ENCODE results near the gene RDH11. TPM values are rescaled to one million over a fixed set of nuclear protein-coding genes. Genes with fewer than 3 reads are reported as not detected.
"Not testable (repeated sequence)": the region's sequence is repeated elsewhere in the genome, so short reads cannot be mapped to it uniquely, and the experiment has no call there.

RDH11 gene
- total RNA-seq, 4 donors from 2014 or later: 39.3 to 70.2 (median 58.8) TPM

DNA sequence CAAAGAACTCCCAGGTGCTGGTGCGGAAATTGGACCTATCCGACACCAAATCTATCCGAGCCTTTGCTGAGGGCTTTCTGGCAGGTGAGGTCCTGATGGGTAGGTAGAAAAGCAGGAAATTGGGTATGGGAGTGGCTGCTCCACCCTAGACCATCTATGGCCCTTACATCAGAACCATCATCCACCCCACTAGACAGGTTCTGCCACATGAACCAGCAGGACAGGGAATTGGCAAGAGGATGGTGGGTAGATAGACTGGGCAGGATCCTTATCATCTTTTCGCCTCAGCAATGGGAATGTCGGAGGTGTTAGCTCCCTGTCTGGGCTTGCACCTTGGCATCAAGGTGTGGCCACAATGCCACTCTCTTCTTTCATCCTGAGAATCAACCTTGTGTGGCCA is 29.6 kb upstream of the RDH11 start:
- H3K4me3 ChIP-seq: no peak overlapping the region
- peaks cover 32% of the 10 kb centered on the region for H3K4me1 ChIP-seq
- no peaks in the 10 kb centered on the region for H3K9me3 ChIP-seq
- 54% methylated on average over 4 of the region's 5 CpGs for WGBS
- no peak for DNase-seq (ENCODE audit: low spot score in 2 of 2)
- no peaks in the 10 kb centered on the region for H3K27me3 ChIP-seq
- TF ChIP-seq, protein P1, sequence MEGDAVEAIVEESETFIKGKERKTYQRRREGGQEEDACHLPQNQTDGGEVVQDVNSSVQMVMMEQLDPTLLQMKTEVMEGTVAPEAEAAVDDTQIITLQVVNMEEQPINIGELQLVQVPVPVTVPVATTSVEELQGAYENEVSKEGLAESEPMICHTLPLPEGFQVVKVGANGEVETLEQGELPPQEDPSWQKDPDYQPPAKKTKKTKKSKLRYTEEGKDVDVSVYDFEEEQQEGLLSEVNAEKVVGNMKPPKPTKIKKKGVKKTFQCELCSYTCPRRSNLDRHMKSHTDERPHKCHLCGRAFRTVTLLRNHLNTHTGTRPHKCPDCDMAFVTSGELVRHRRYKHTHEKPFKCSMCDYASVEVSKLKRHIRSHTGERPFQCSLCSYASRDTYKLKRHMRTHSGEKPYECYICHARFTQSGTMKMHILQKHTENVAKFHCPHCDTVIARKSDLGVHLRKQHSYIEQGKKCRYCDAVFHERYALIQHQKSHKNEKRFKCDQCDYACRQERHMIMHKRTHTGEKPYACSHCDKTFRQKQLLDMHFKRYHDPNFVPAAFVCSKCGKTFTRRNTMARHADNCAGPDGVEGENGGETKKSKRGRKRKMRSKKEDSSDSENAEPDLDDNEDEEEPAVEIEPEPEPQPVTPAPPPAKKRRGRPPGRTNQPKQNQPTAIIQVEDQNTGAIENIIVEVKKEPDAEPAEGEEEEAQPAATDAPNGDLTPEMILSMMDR (IDR thresholded peaks at IDR 0.05): no peak
- TF ChIP-seq POLR2AphosphoS5 (IDR thresholded peaks at IDR 0.05): peak in 2 of 3 donors; percentile 18 to 29
- no peak overlapping the region for H3K27ac ChIP-seq
- H3K36me3 ChIP-seq: no peaks in the 10 kb centered on the region

DNA sequence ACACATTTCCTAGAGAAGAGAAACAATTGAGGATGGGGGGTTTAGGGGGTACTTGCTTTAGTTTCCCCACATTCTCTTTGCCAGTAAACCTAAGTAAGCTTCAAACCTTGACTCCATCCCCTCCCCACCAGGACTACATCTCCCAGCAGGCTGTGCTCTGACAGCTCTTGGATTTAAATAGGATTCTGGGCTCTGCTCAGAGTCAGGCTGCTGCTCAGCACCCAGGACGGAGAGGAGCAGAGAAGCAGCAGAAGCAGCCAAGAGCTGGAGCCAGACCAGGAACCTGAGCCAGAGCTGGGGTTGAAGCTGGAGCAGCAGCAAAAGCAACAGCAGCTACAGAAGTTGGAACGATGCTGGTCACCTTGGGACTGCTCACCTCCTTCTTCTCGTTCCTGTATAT is 26.7 kb upstream of the RDH11 start:
- H3K4me1 ChIP-seq: peaks cover 20% of the 10 kb centered on the region
- no peaks in the 10 kb centered on the region for H3K9me3 ChIP-seq
- TF ChIP-seq POLR2A (IDR thresholded peaks at IDR 0.05): no peak
- no peaks in the 10 kb centered on the region for H3K27me3 ChIP-seq
- no peak for DNase-seq (ENCODE audit: low spot score in 2 of 2)
- H3K36me3 ChIP-seq: no peaks in the 10 kb centered on the region
- peak overlapping the region; percentile 30 for H3K4me3 ChIP-seq
- no peak overlapping the region for H3K27ac ChIP-seq
- 26% methylated on average over 3 of the region's 3 CpGs for WGBS

DNA sequence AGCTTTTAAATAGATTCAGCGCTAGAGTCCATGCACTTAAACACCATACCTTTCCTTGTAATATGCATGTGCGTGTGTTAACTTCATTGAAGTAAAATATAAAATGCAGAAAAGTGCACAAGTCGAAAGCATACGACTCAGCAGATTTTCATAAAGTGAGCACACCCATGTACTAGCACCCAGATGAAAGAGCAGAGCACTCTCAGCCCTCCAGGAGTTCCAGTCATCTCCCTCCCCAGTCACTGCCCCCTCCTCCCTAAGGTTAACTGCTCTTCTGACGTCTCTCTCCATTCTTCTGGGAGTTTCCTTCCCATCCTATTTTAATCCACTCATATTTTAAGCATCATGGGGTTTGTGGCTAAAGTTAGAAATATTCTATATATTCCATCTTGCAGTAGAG is 26.3 kb upstream of the RDH11 start:
- no peaks in the 10 kb centered on the region for H3K27me3 ChIP-seq
- TF ChIP-seq EP300 (IDR thresholded peaks at IDR 0.05) (no peak), POLR2AphosphoS5 (IDR thresholded peaks at IDR 0.05) (no peak), POLR2A (IDR thresholded peaks at IDR 0.05) (no peak)
- TF ChIP-seq, protein P1 (IDR thresholded peaks at IDR 0.05): no peak
- no peak overlapping the region for H3K4me3 ChIP-seq
- no peaks in the 10 kb centered on the region for H3K36me3 ChIP-seq
- DNase-seq (ENCODE audit: low spot score in 2 of 2): no peak
- H3K4me1 ChIP-seq: peaks cover 20% of the 10 kb centered on the region
- no peak overlapping the region for H3K27ac ChIP-seq
- no peaks in the 10 kb centered on the region for H3K9me3 ChIP-seq
- 46% methylated on average over 5 of the region's 5 CpGs for WGBS

DNA sequence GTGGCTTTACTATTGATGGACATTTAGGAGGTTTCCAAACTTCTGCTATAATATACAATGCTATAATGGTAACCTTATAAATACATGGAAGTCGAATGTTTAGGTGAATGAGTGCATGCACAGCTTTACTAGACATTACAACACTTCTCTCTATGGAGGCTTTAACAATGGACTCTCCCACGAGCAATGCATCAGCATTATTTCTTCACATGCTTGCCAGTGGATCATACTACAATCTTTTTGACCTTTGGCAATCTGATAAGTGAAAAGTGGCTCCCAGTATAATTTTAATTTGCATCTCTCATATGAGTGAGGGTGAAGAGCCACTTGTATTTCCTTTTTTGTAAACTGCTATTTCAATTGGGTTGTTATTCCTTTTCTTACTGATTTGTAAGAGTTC is 24.3 kb upstream of the RDH11 start:
- Histone ChIP-seq H3K36me3 (no peaks in the 10 kb centered on the region), H3K4me3 (no peak overlapping the region), H3K27me3 (no peaks in the 10 kb centered on the region), H3K9me3 (no peaks in the 10 kb centered on the region), H3K4me1 (peaks cover 17% of the 10 kb centered on the region), H3K27ac (no peak overlapping the region)
- no peak for TF ChIP-seq EP300 (IDR thresholded peaks at IDR 0.05)
- no peak for TF ChIP-seq POLR2AphosphoS5 (IDR thresholded peaks at IDR 0.05)
- TF ChIP-seq, protein P1 (IDR thresholded peaks at IDR 0.05): no peak
- no peak for TF ChIP-seq POLR2A (IDR thresholded peaks at IDR 0.05)
- DNase-seq (ENCODE audit: low spot score in 2 of 2): no peak
- WGBS: 45% methylated on average over 2 of the region's 2 CpGs

DNA sequence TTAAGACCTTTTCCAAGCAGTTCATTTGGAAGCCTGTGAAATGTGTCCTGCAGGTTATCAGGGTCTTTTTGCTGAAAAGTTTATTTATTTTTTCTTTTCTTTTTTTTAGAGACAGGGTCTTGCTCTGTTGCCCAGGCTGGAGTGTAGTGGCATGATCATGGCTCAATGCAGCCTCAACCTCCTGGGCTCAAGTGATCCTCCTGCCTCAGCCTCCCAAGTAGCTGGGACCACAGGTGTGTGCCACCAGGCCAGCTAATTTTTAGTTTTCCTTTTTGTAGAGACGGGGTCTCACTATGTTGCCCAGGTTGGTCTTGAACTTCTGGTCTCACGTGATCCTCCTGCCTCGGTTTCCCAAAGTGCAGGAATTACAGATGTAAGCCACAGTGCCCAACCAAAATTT is 23.8 kb upstream of the RDH11 start:
- H3K4me3 ChIP-seq; H3K27me3 ChIP-seq; H3K9me3 ChIP-seq; DNase-seq (ENCODE audit: low spot score in 2 of 2); H3K36me3 ChIP-seq; H3K27ac ChIP-seq: not testable (repeated sequence)
- 93% methylated on average over 3 of the region's 3 CpGs for WGBS
- H3K4me1 ChIP-seq: peaks cover 15% of the 10 kb centered on the region

DNA sequence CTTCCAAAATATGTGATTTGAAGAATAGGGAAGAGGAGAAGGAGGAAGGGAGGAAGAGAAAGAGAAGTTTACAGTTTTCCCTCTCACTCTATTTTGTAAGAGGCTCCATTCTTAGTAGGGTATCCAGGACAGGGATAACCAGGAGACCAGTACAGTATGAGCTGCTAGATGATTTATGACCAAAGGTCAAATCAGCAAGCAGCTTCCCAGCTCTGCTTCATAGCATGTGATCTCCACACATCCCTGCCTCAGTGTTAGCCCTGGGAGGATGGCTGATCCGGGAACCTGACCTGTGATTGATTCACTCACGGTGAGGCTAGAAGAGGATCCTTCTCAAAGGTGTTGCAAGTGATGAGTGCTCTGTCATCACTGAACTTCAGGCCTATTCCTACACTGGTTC is 22.7 kb upstream of the RDH11 start:
- Histone ChIP-seq H3K36me3 (no peaks in the 10 kb centered on the region), H3K27me3 (no peaks in the 10 kb centered on the region), H3K4me1 (peaks cover 15% of the 10 kb centered on the region), H3K4me3 (no peak overlapping the region), H3K9me3 (no peaks in the 10 kb centered on the region), H3K27ac (no peak overlapping the region)
- TF ChIP-seq, protein P1 (IDR thresholded peaks at IDR 0.05): no peak
- TF ChIP-seq POLR2A (IDR thresholded peaks at IDR 0.05): no peak
- no peak for TF ChIP-seq EP300 (IDR thresholded peaks at IDR 0.05)
- no peak for TF ChIP-seq POLR2AphosphoS5 (IDR thresholded peaks at IDR 0.05)
- no peak for DNase-seq (ENCODE audit: low spot score in 2 of 2)
- 73% methylated on average over 2 of the region's 2 CpGs for WGBS

All from suprapubic skin (tissue), 4 donors.